SK-N-SH (cell line): ENCODE measurements around the gene LAMC2. TPM values are rescaled to one million over a fixed set of nuclear protein-coding genes. Genes with fewer than 3 reads are reported as not detected.

Experiments used
- CTCF ChIA-PET: fragments of 300-600, 350-600 bp; formaldehyde crosslinking; extraction: SDS; loops from one replicate; lab custom pipeline; 2021; lab: Yijun Ruan, JAX
- POLR2A ChIA-PET: fragments of 350-600 bp; sonication (Branson Sonifier 250); formaldehyde crosslinking; extraction: SDS; loops from one replicate; lab custom pipeline; 2020; ENCODE audit warnings: antibody characterized with exemption, inconsistent platforms; lab: Yijun Ruan, JAX
- DNase-seq: peaks from one replicate; pipeline ENCODE4 v3.0.0; 2012
- H2AFZ ChIP-seq: fragments of 200-600 bp; sonication (generic); 2 replicates; pipeline ENCODE4 v1.8.1; 2016; ENCODE audit warnings: antibody characterized with exemption, mild to moderate bottlenecking, low read depth
- H3F3A ChIP-seq: fragments of 200-600 bp; sonication (generic); replicated peaks from 2 replicates; pipeline ENCODE3; 2016; ENCODE audit warnings: antibody characterized with exemption, mild to moderate bottlenecking; ENCODE audit not compliant: insufficient read depth
- H3K27ac ChIP-seq, 2 experiments: fragments of 200-500 bp in 1 of 2; fragments of 200-600 bp in 1 of 2; sonication (Bioruptor generic) in 1 of 2; sonication (generic), shearing (Covaris generic) in 1 of 2; 2 replicates each; pipeline versions ENCODE4 v1.5.1 to v1.6.1; 2014 to 2016; ENCODE audit warnings: low read depth in 2 of 2, inconsistent platforms in 1 of 2, low read length in 1 of 2, mild to moderate bottlenecking in 1 of 2, mixed read lengths in 1 of 2
- H3K27me3 ChIP-seq: fragments of 200-600 bp; sonication (generic), shearing (Covaris generic); 2 replicates; pipeline ENCODE4 v1.6.1; 2016; ENCODE audit warnings: mixed run types; ENCODE audit not compliant: insufficient read depth
- H3K36me3 ChIP-seq, 2 experiments: fragments of 200-500 bp in 1 of 2; fragments of 200-600 bp in 1 of 2; sonication (Bioruptor generic) in 1 of 2; sonication (generic) in 1 of 2; replicated peaks in 1 of 2; 2 replicates each; pipeline versions ENCODE3 to v1.5.1; 2014 to 2016; ENCODE audit warnings: low read length in 1 of 2, mild to moderate bottlenecking in 1 of 2; ENCODE audit not compliant: insufficient read depth in 2 of 2, control insufficient read depth in 1 of 2
- H3K4me1 ChIP-seq, 2 experiments: fragments of 200-500 bp in 1 of 2; fragments of 200-600 bp in 1 of 2; sonication (Bioruptor generic) in 1 of 2; sonication (generic), shearing (Covaris generic) in 1 of 2; 2 replicates each; pipeline versions ENCODE4 v1.5.1 to v1.6.1; 2014 to 2016; ENCODE audit warnings: low read depth in 1 of 2, low read length in 1 of 2, mixed run types in 1 of 2; ENCODE audit not compliant: insufficient read depth in 2 of 2, control insufficient read depth in 1 of 2
- H3K4me2 ChIP-seq: fragments of 200-600 bp; sonication (generic), shearing (Covaris generic); 2 replicates; pipeline ENCODE4 v1.6.1; 2017; ENCODE audit warnings: mixed run types
- H3K4me3 ChIP-seq, 2 experiments: fragments of 200-500 bp in 1 of 2; fragments of 200-600 bp in 1 of 2; sonication (Bioruptor generic) in 1 of 2; sonication (generic), shearing (Covaris generic) in 1 of 2; 2 replicates each; pipeline versions ENCODE4 v1.5.1 to v1.8.1; 2014 to 2016; ENCODE audit warnings: low read depth in 2 of 2, inconsistent platforms in 1 of 2, low read length in 1 of 2, mild to moderate bottlenecking in 1 of 2, mixed read lengths in 1 of 2, moderate library complexity in 1 of 2
- H3K79me2 ChIP-seq: fragments of 200-600 bp; sonication (generic); 2 replicates; pipeline ENCODE4 v1.8.1; 2017; ENCODE audit warnings: mild to moderate bottlenecking; ENCODE audit not compliant: insufficient read depth
- H3K9ac ChIP-seq: fragments of 200-600 bp; sonication (generic); 2 replicates; pipeline ENCODE4 v1.6.1; 2017; ENCODE audit warnings: mixed run types
- H3K9me2 ChIP-seq: fragments of 200-600 bp; sonication (generic); 2 replicates; pipeline ENCODE4 v1.6.1; 2017; ENCODE audit warnings: mixed run types
- H3K9me3 ChIP-seq: fragments of 200-600 bp; sonication (generic); 2 replicates; pipeline ENCODE4 v1.6.1; 2017; ENCODE audit warnings: mixed run types, mild to moderate bottlenecking, moderate library complexity
- H4K20me1 ChIP-seq: fragments of 200-600 bp; sonication (generic); 2 replicates; pipeline ENCODE4 v1.6.1; 2017; ENCODE audit warnings: mild to moderate bottlenecking, mixed run types; ENCODE audit not compliant: insufficient read depth
- CHD2 ChIP-seq: fragments of 150-350 bp; IDR thresholded peaks from 2 replicates; pipeline ENCODE4 v1.6.1; 2018; ENCODE audit warnings: low read length; ENCODE audit not compliant: partially characterized antibody
- ELF1 ChIP-seq: IDR thresholded peaks from 2 replicates; pipeline ENCODE4 v1.4.0; 2012
- EZH2phosphoT487 ChIP-seq: fragments of 200-600 bp; sonication (generic); IDR thresholded peaks from 2 replicates; pipeline ENCODE4 v1.6.1; 2017; ENCODE audit warnings: low read depth, mixed run types, mild to moderate bottlenecking, antibody characterized with exemption, moderate library complexity, borderline replicate concordance
- FOXM1 ChIP-seq: IDR thresholded peaks from 2 replicates; pipeline ENCODE4 v1.4.0; 2012; ENCODE audit warnings: low read depth, mild to moderate bottlenecking
- GABPA ChIP-seq: IDR thresholded peaks from 2 replicates; pipeline ENCODE4 v1.4.0; 2012; ENCODE audit warnings: low read depth, mild to moderate bottlenecking
- MEF2A ChIP-seq: IDR thresholded peaks from 2 replicates; pipeline ENCODE4 v1.4.0; 2012; ENCODE audit warnings: low read depth, borderline replicate concordance
- MXI1 ChIP-seq: IDR thresholded peaks from 2 replicates; pipeline ENCODE4 v1.6.1; 2012; ENCODE audit warnings: mild to moderate bottlenecking, low read depth, low read length, improper control_type of control experiment
- POLR2AphosphoS5 ChIP-seq: IDR thresholded peaks from 2 replicates; pipeline ENCODE4 v1.6.1; 2012; ENCODE audit warnings: low read depth, low read length
- RXRA ChIP-seq: IDR thresholded peaks from 2 replicates; pipeline ENCODE4 v1.4.0; 2012; ENCODE audit warnings: low read depth, mild to moderate bottlenecking, borderline replicate concordance
- SIN3A ChIP-seq: IDR thresholded peaks from 2 replicates; pipeline ENCODE4 v1.6.1; 2012; ENCODE audit warnings: low read depth, mild to moderate bottlenecking, low read length, moderate library complexity, borderline replicate concordance
- WGBS: methylation state at CpG from one replicate; pipeline ENCODE4 v1.1.6; 2017; ENCODE audit warnings: low lambda C conversion rate; 5-methylcytosine and 5-hydroxymethylcytosine counted together
- polyA plus RNA-seq, 3 experiments: library from polyadenylated mRNA; depleted of rRNA; stranded (reverse); fragments of >200 nt; gene quantifications; 2 replicates each; pipeline ENCODE4 v1.2.3, GENCODE V29; 2012
- TF ChIP-seq, protein P1 (sequence below): IDR thresholded peaks from 2 replicates; pipeline ENCODE4; 2012
- TF ChIP-seq, protein P2 (sequence below): IDR thresholded peaks from 2 replicates; pipeline ENCODE4 v1.4.0; 2012; ENCODE audit warnings: low read depth, borderline replicate concordance
- TF ChIP-seq, protein P3 (sequence below): IDR thresholded peaks from 2 replicates; pipeline ENCODE4 v1.6.1; 2012; ENCODE audit warnings: mild to moderate bottlenecking, low read depth, low read length, moderate library complexity
- TF ChIP-seq, protein P4 (sequence below): fragments of 150-350 bp; IDR thresholded peaks from 2 replicates; pipeline ENCODE4 v1.6.1; 2016; ENCODE audit warnings: mild to moderate bottlenecking, low read depth, low read length

Gene LAMC2
- polyA plus RNA-seq, 1 of the 3 experiments (the other 2 are of a cell fraction): 0.15 TPM

DNA sequence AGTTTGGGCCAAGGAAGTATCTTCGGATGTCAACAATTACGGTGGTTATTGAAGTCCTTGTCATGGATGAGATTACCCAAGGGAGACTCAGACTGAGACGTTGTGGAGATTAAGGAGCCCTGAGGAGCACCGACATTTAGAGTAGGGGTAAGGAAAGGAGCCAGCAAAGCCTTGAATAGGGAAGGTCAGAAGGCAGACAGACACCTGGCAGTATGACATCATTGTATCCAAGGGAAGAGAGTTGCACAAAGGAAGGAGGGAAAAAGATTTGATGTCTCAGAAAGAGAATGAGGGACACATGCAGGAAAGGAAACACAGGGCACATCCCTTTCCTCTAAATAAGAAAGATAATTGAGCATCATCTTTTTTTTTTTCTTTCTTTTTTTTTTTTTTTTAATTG is 11.7 kb downstream of the LAMC2 start:
- no peak for DNase-seq
- H4K20me1 ChIP-seq: no peaks in the 10 kb centered on the region
- H3F3A ChIP-seq: no peaks in the 10 kb centered on the region
- H3K9ac ChIP-seq: no peak overlapping the region
- no peaks in the 10 kb centered on the region for H3K79me2 ChIP-seq
- H3K36me3 ChIP-seq: no peaks in the 10 kb centered on the region
- 81% methylated on average over 4 of the region's 4 CpGs for WGBS
- CTCF ChIA-PET: interaction anchor here (1.2 kb wide), 1 partner anchor 30 kb away, joined by 4 read pairs; no protein-coding TSS in a partner anchor
- no peaks in the 10 kb centered on the region for H3K9me3 ChIP-seq
- TF ChIP-seq GABPA: no peak
- TF ChIP-seq, all 33 proteins: peak for 0
- POLR2A ChIA-PET: no interaction called here
- Histone ChIP-seq H3K4me3 (no peak overlapping the region), H3K4me2 (no peak overlapping the region), H3K4me1 (peaks cover 0 to 7% of the 10 kb centered on the region in 2 experiments; a peak in 1 of 4 replicates), H3K27me3 (no peaks in the 10 kb centered on the region), H3K27ac (no peak overlapping the region), H2AFZ (no peak overlapping the region), H3K9me2 (no peaks in the 10 kb centered on the region)

GRCh38 chr1:183198463-183198862 is 12.4 kb downstream of the LAMC2 start:
- no peaks in the 10 kb centered on the region for H3F3A ChIP-seq
- H3K4me2 ChIP-seq: no peak overlapping the region
- H3K9me3 ChIP-seq: no peaks in the 10 kb centered on the region
- CTCF ChIA-PET: no interaction called here
- no peak overlapping the region for H3K9ac ChIP-seq
- no peak overlapping the region for H3K4me3 ChIP-seq
- 83% methylated on average over 9 of the region's 9 CpGs for WGBS
- no peaks in the 10 kb centered on the region for H4K20me1 ChIP-seq
- POLR2A ChIA-PET: no interaction called here
- no peaks in the 10 kb centered on the region for H3K36me3 ChIP-seq
- no peaks in the 10 kb centered on the region for H3K9me2 ChIP-seq
- no peak for DNase-seq
- no peak overlapping the region for H2AFZ ChIP-seq
- no peaks in the 10 kb centered on the region for H3K79me2 ChIP-seq
- TF ChIP-seq EZH2phosphoT487: no peak
- TF ChIP-seq, protein P1, sequence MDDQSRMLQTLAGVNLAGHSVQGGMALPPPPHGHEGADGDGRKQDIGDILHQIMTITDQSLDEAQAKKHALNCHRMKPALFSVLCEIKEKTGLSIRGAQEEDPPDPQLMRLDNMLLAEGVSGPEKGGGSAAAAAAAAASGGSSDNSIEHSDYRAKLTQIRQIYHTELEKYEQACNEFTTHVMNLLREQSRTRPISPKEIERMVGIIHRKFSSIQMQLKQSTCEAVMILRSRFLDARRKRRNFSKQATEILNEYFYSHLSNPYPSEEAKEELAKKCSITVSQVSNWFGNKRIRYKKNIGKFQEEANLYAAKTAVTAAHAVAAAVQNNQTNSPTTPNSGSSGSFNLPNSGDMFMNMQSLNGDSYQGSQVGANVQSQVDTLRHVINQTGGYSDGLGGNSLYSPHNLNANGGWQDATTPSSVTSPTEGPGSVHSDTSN: no peak
- TF ChIP-seq, protein P2, sequence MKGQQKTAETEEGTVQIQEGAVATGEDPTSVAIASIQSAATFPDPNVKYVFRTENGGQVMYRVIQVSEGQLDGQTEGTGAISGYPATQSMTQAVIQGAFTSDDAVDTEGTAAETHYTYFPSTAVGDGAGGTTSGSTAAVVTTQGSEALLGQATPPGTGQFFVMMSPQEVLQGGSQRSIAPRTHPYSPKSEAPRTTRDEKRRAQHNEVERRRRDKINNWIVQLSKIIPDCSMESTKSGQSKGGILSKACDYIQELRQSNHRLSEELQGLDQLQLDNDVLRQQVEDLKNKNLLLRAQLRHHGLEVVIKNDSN: no peak
- no peak for TF ChIP-seq MXI1
- no peak for TF ChIP-seq RXRA
- TF ChIP-seq, all 33 proteins: peak for 0
- H3K27me3 ChIP-seq: no peaks in the 10 kb centered on the region
- H3K27ac ChIP-seq: no peak overlapping the region
- peaks cover 0 to 7% of the 10 kb centered on the region in 2 experiments; a peak in 1 of 4 replicates for H3K4me1 ChIP-seq

DNA sequence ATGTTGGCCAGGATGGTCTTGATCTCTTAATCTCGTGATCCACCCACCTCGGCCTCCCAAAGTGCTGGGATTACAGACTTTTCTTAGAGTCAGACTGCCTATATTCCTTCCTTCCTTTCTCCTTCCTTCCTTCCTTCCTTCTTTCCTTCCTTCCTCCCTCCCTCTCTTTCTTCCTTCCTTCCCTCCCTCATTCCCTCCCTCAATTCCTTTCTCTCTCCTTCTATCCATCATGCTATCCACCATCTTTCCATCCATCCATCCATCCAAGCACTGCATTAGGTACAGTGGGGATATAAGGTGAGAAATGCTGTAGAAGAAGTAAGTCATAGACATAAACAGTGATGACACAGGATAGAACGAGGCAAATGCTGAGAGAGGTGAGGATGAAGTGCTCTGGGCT is 13.2 kb downstream of the LAMC2 start:
- no peaks in the 10 kb centered on the region for H3K36me3 ChIP-seq
- no peaks in the 10 kb centered on the region for H3K79me2 ChIP-seq
- H2AFZ ChIP-seq: no peak overlapping the region
- DNase-seq: no peak
- no peaks in the 10 kb centered on the region for H3K9me3 ChIP-seq
- peaks cover 0 to 7% of the 10 kb centered on the region in 2 experiments; a peak in 1 of 4 replicates for H3K4me1 ChIP-seq
- ChIA-PET POLR2A (no interaction called here), CTCF (no interaction called here)
- H3K4me3 ChIP-seq: no peak overlapping the region
- no peak overlapping the region for H3K27ac ChIP-seq
- H3K9ac ChIP-seq: no peak overlapping the region
- no peak overlapping the region for H3K4me2 ChIP-seq
- no peaks in the 10 kb centered on the region for H3F3A ChIP-seq
- H4K20me1 ChIP-seq: no peaks in the 10 kb centered on the region
- H3K9me2 ChIP-seq: no peaks in the 10 kb centered on the region
- H3K27me3 ChIP-seq: no peaks in the 10 kb centered on the region
- 86% methylated on average over 3 of the region's 3 CpGs for WGBS
- TF ChIP-seq EZH2phosphoT487 (no peak), FOXM1 (no peak), CHD2 (no peak), SIN3A (no peak), MXI1 (no peak), MEF2A (no peak), ELF1 (no peak), POLR2AphosphoS5 (no peak)
- TF ChIP-seq, protein P2: no peak
- TF ChIP-seq, protein P3, sequence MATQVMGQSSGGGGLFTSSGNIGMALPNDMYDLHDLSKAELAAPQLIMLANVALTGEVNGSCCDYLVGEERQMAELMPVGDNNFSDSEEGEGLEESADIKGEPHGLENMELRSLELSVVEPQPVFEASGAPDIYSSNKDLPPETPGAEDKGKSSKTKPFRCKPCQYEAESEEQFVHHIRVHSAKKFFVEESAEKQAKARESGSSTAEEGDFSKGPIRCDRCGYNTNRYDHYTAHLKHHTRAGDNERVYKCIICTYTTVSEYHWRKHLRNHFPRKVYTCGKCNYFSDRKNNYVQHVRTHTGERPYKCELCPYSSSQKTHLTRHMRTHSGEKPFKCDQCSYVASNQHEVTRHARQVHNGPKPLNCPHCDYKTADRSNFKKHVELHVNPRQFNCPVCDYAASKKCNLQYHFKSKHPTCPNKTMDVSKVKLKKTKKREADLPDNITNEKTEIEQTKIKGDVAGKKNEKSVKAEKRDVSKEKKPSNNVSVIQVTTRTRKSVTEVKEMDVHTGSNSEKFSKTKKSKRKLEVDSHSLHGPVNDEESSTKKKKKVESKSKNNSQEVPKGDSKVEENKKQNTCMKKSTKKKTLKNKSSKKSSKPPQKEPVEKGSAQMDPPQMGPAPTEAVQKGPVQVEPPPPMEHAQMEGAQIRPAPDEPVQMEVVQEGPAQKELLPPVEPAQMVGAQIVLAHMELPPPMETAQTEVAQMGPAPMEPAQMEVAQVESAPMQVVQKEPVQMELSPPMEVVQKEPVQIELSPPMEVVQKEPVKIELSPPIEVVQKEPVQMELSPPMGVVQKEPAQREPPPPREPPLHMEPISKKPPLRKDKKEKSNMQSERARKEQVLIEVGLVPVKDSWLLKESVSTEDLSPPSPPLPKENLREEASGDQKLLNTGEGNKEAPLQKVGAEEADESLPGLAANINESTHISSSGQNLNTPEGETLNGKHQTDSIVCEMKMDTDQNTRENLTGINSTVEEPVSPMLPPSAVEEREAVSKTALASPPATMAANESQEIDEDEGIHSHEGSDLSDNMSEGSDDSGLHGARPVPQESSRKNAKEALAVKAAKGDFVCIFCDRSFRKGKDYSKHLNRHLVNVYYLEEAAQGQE: no peak
- TF ChIP-seq, protein P4, sequence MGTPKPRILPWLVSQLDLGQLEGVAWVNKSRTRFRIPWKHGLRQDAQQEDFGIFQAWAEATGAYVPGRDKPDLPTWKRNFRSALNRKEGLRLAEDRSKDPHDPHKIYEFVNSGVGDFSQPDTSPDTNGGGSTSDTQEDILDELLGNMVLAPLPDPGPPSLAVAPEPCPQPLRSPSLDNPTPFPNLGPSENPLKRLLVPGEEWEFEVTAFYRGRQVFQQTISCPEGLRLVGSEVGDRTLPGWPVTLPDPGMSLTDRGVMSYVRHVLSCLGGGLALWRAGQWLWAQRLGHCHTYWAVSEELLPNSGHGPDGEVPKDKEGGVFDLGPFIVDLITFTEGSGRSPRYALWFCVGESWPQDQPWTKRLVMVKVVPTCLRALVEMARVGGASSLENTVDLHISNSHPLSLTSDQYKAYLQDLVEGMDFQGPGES: no peak
